OCI-LY7 (cell line): Measurements from ENCODE around the gene GPBAR1.

Source experiments
- CTCF ChIP-seq: fragments of 200-600 bp; sonication (generic); conservative IDR thresholded peaks from 2 replicates; pipeline ENCODE4 v1.5.1; 2014; ENCODE audit warnings: mild to moderate bottlenecking, antibody characterized with exemption, low read length, moderate library complexity, mixed read lengths
- EZH2phosphoT487 ChIP-seq: fragments of 200-600 bp; sonication (generic); IDR thresholded peaks from 2 replicates; pipeline ENCODE4 v1.6.1; 2018; ENCODE audit warnings: low read depth, borderline replicate concordance, mild to moderate bottlenecking, mixed run types, antibody characterized with exemption, low read length, moderate library complexity, mixed read lengths

DNA sequence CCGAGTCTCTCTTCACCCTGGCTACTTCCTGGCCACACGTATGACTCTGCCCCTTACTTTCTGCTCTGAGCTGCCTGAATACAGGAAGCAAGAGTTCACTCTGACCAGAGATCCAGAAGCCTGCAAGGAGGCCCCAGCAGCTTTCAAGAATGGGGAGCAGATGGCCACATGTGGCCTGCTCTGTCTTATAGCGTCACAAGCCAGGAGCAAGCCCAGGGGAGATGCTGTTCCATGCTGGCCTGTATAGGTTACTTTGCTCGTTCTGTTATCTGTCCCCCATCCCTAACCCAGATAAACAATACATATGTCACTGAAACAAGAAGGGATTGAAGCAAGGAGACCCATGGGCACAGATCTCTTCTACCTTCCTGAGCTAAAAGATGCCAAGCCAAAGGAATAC, 13.8 kb downstream of the GPBAR1 start:
- TF ChIP-seq CTCF (no peak), EZH2phosphoT487 (no peak)
